ENCODE measurements around the gene SAP30BP. TPM values are rescaled to one million over a fixed set of nuclear protein-coding genes. Genes with fewer than 3 reads are reported as not detected.
A peak's percentile ranks its signal among the peaks of the same experiment; 100 is the strongest.

SAP30BP gene
- total RNA-seq, 1 experiment from 2014 or later: 89.7 TPM

DNA sequence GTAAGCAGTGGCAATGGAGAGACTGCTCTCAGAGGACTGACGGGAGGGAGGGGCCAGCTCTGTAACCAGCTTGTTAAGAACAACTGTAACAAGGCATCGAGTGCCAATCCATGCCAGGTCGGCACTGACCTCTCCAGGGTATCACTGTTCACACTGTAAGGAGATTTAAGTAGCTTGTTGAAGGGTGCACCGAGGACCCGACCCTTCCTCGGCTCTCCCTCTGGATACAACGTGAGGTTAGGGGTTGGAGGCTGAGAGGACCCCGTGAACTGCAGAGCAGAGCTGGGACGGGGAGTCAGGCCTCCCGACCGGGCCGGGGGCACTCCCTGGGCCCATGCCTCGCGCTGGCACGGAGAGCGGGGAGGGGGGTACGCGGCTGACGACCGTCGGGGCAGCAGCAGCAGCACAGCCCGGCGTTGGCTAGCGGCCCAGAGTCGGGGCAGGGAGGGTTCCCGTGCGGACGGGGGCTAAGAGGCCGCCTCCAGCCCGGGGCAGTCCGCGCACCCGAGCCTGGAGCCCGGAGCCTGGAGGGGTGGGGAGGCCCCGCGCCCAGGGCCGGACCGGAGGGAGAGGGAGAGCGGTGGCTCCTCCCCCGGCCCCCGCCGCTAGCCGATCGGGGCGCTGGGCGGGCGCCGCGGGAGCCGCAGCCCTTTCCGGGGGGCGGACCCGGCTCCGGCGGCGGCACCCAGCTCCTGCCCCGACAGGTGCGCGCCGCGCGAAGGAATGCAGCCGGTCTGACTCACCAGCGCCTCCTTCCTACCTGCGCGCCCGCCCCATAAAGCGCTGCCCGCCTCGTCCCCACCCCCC lies 53.7 kb downstream of the SAP30BP start, which contains the start of gene ITGB4:
Gene ITGB4 (plus strand): TSS at position 804 of the 807 bp plus-strand sequence. CDS start 3,245 bp downstream, outside the sequence.
- Histone ChIP-seq H3K79me1 (ENCODE audit: insufficient read depth, low read depth, low read length, poor library complexity, severe bottlenecking) (no peaks in the 10 kb centered on the region), H3K18ac (ENCODE audit: insufficient read length, low read depth, low read length) (no peak within 1 kb of the TSS), H4K20me1 (ENCODE audit: control insufficient read depth, insufficient read depth, insufficient read length) (no peaks in the 10 kb centered on the region), H3K79me2 (ENCODE audit: insufficient read depth, low read length) (no peaks in the 10 kb centered on the region), H3K23ac (ENCODE audit: insufficient read length, low read depth, low read length) (no peak within 1 kb of the TSS), H3K9me3 (ENCODE audit: control insufficient read depth, low read depth, low read length) (no peaks in the 10 kb centered on the region), H3K4ac (ENCODE audit: low read depth, low read length) (no peak within 1 kb of the TSS), H3K14ac (ENCODE audit: insufficient read depth, low read length) (peak within 1 kb of the TSS; percentile 79), H3K27me3 (ENCODE audit: insufficient read depth, low read length) (peaks cover 4% of the 10 kb centered on the region; the same call in 1 of the 2 replicates), H3T11ph (ENCODE audit: low read length) (no peak within 1 kb of the TSS), H2BK120ac (ENCODE audit: low read depth, low read length, poor library complexity, severe bottlenecking) (no peak within 1 kb of the TSS), H2AFZ (ENCODE audit: low read length) (no peak within 1 kb of the TSS), H3K56ac (ENCODE audit: insufficient read length, low read depth, low read length) (no peak within 1 kb of the TSS), H2BK20ac (ENCODE audit: low read depth, low read length, poor library complexity, severe bottlenecking) (no peak within 1 kb of the TSS), H2AK5ac (ENCODE audit: insufficient read length, low read length) (no peak within 1 kb of the TSS), H3K4me2 (ENCODE audit: insufficient read depth, insufficient read length, low read length) (peak within 1 kb of the TSS; percentile 54), H3K4me1 (ENCODE audit: insufficient read depth, low read length) (no peaks in the 10 kb centered on the region; the same call in 1 of the 2 replicates), H2BK15ac (ENCODE audit: low read depth, low read length) (no peak within 1 kb of the TSS), H3K9ac (ENCODE audit: extremely low read depth, insufficient read length, low read length) (no peak within 1 kb of the TSS), H3K23me2 (ENCODE audit: insufficient read length, low read depth, low read length, poor library complexity, severe bottlenecking) (peaks cover 11% of the 10 kb centered on the region), H4K91ac (ENCODE audit: insufficient read length, low read depth, low read length) (no peak within 1 kb of the TSS), H2BK12ac (ENCODE audit: insufficient read length, low read depth, low read length) (no peak within 1 kb of the TSS), H4K8ac (replicated peaks; ENCODE audit: insufficient read length, low read depth, low read length) (no peak within 1 kb of the TSS), H4K5ac (ENCODE audit: insufficient read length, low read depth, low read length) (no peak within 1 kb of the TSS), H3K27ac (ENCODE audit: insufficient read length, low read depth, low read length) (no peak within 1 kb of the TSS), H2BK5ac (ENCODE audit: insufficient read length, low read length) (no peak within 1 kb of the TSS)
- Mint-ChIP-seq H3K27me3 (ENCODE audit: low read depth) (peaks cover 37% of the 10 kb centered on the region), H3K27ac (peak within 1 kb of the TSS in 1 of 3 experiments; percentile 81; a peak in 2 of 7 replicates), H3K4me1 (peaks cover 4 to 6% of the 10 kb centered on the region in 2 experiments), H3K4me3 (peak within 1 kb of the TSS; percentile 62 to 87), H3K9me3 (no peaks in the 10 kb centered on the region), H3K36me3 (ENCODE audit: insufficient read depth in 1 of 3, low read depth in 3 of 3) (no peaks in the 10 kb centered on the region; a peak in 1 of 7 replicates)
- TF ChIP-seq, protein P1, sequence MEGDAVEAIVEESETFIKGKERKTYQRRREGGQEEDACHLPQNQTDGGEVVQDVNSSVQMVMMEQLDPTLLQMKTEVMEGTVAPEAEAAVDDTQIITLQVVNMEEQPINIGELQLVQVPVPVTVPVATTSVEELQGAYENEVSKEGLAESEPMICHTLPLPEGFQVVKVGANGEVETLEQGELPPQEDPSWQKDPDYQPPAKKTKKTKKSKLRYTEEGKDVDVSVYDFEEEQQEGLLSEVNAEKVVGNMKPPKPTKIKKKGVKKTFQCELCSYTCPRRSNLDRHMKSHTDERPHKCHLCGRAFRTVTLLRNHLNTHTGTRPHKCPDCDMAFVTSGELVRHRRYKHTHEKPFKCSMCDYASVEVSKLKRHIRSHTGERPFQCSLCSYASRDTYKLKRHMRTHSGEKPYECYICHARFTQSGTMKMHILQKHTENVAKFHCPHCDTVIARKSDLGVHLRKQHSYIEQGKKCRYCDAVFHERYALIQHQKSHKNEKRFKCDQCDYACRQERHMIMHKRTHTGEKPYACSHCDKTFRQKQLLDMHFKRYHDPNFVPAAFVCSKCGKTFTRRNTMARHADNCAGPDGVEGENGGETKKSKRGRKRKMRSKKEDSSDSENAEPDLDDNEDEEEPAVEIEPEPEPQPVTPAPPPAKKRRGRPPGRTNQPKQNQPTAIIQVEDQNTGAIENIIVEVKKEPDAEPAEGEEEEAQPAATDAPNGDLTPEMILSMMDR (conservative IDR thresholded peaks at IDR 0.05): peak; percentile 51
- DNase-seq: peak; percentile 95
- WGBS (ENCODE audit: extremely low coverage, insufficient read length, low lambda C conversion rate): no CpG with 5 or more reads among the region's 70 CpGs

All from H9 (cell line).